Stimulated activated CD8-positive, alpha-beta memory T cell treated with anti-CD3 and anti-CD28 coated beads, Interleukin-4, amount 100 ng/mL, for 24 hours (primary cell): ENCODE data around the gene NHLRC4.

ENCODE experiments used
- DNase-seq: peaks from one replicate; pipeline ENCODE4 v3.0.0-alpha.2; 2020; ENCODE audit warnings: low read depth

NHLRC4 gene

DNA sequence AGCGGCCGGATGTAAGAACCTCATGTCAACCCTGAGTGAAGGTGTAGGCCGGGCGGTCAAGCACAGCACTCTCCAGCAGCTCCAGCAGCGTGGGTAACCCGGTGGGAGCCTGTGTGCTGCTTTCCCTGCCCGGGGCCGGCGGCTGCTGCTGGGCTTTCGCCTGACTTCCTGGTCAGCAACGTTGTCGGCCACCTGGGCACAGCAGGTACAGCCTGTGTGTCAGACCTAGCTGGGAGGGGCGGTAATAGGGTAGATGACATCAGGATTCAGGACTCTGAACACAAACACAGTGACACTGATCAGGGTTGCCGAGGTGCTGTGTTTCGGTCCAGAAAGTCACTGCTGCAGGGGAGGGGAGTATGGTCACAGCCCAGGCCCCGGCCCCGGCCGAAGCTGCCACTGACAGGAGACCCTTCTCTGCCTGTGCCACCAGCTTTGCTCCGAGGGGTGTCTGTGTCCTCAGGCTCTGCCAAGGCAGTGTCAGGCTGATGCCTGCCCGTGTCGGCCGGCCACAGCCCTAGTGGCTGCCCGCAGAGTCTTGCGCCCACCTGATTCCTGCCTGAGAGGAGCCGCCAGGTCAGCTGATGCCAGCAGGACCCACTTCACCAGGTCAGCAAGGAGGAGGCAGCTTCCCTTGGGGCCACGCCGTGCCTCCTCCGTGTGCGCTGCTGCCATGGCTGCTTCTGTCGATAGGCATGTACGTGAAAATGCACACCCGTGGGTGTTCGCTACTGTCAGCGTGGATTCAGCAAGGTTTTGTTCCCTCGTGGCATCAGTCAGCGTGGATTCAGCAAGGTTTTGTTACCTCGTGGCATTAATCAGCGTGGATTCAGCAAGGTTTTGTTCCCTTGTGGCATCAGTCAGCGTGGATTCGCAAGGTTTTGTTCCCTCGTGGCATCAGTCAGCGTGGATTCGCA is 32.3 kb downstream of the NHLRC4 start:
- no peak for DNase-seq

DNA sequence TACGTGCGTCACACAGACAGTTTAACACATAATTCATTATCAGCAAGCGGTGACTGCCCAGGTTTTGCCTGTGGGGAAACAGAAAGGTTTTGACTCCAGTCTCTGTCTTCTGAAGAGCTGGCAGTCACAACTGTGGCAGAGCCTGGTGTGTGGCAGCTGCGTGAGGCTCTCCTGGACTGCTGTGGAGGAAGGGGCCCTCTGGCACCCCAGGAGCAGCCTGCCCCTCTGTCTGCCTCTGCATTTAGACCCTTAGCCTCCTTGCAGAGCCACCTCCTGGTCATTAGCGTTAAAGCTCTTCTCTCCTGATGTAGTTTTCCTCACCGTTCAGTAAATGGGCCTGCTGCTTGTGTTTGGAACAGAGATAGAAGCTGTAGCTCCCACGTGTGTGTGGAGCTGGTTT is 34.0 kb downstream of the NHLRC4 start:
- DNase-seq: no peak

DNA sequence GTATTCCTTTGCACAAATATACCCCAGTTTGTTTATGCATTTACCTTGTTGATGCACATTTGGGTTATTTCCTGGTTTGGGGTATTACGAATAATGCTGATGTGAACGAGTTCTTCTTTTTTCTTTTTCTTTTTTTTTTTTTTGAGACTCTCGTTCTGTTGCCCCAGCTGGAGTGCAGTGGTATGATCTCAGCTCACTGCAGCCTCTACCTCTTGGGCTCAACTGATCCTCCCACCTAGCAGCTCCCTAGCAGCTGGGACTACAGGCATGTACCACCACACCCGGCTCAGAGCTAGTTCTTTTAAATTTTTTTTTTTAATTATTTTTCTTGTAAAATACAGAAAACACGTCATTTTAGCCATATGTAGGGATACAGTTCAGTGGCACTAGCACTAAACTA is 37.1 kb downstream of the NHLRC4 start:
- DNase-seq: no peak

DNA sequence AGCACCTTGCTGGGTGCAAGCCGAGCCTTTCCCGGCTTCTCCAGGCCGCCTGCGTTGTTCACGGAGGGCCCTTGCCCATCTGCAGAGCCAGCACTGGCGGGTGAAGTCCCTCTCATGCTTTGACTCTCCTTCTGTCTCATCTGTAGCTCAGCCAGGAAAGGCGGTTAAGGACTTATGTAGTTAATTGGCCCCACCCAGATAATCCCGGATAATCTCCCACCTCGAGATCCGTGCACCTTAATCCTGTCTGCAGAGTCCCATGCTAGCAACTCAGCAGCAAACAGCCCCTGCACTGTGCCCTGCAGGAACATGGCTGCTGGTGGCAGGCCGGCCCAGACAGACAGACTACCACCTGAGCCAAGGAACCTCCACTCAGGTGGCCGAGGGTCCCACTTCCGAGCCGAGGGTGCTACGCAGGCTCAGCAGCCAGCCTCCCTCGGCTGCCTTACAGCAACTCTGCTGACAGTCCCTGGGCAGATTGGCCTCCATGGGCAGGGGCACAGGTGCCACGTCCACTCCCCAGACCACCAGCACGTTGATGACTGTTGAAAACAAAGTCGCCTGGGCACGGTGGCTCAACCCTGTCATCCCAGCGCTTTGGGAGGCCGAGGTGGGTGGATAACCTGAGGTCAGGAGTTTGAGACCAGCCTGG is 40.0 kb downstream of the NHLRC4 start:
- no peak for DNase-seq

DNA sequence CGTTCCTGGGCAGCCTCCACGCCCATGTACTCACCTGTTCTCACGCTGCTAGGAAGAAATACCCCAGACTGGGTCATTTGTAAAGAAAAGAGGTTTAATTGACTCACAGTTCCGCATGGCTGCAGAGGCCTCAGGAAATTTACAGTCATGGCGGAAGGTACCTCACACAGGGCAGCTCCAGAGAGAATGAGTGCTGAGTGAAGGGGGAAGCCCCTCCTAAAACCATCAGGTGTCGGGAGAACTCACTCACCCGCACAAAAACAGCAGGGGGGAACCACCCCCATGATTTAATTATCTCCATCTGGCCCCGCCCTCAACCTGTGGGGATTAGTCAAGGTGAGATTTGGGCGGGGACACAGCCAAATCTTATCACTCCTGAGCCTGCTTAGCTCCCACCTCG is 41.2 kb downstream of the NHLRC4 start:
- DNase-seq: no peak

DNA sequence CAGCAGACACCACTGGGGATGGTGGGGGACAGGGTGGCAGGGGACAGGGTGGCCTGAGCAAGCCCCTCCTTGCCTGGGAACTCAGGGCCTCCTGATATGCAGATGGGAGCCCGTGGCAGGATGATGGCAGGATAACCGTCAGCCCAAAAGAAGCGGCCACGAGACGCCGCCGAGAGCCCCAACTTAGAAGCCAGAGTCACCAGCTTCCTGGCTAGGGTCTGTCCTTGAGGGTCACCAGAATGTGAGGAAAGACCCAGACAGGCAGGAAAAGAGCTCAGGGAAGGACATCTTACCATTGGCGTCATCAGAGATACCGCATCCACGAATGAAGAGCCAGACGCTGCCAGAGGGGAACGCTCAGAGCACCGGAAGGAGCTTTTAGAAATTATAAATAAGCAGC is 42.5 kb downstream of the NHLRC4 start:
- DNase-seq: no peak

DNA sequence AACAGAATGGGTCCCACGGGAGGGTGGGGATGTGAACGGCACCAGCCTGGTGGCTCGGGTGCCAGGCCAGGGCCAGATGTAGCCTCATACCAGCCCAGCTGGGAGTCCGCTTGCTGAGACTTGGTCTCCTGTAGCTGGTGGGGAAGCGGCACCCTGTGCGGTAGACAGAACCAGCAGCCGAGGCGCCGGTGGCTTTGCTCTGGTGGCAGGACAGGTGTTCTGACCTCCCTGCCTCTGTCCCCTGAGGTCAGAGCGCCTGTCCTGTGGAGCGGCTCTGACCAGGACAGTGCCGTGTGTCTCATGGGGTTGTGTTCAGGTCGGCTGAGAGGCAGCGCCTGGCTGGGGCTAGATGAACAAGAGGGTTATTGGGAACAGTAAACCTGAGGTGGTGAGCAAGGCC is 43.2 kb downstream of the NHLRC4 start:
- no peak for DNase-seq

DNA sequence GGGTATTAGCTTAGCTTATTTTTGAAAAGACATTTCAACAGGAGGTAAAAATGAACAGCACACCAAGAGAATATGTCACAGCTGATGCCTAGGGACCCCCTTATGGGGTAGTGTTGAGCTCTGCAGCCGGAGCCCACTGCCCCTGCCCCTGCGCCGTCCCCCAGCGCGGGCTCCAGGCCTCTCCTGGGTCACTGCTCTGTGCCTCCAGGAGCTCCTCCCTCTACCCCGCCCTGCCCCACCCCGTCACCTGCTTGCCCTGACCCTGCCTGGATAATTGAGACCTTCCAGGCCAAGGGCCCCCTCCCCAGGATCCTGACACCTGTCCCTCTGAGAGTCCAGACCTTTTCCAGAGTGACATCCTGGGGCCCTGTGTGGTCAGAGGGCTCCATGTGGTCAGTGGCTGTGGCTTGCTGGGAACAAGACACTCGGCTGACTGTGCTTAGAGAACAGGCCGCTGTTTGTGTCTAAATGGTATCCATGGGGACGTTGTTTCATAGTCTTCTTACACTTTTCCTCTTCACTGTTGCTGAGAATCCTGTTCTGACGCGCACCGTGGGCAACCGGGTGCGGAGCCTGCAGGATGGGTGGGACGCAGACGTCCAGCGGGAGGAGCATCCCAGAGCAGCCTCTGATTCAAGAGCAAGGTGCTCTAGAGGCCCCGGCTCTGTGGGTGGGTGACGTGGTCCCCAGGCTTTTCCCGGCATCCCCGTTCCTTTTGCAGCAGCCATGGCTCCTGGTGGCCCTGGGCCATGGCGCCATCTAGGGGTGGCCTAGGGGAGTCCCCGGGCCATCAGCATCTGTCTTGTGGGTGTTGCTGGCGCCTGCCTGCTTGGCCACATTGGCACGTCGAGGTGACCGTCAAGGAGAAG is 43.9 kb downstream of the NHLRC4 start:
- DNase-seq: peak; percentile 55

DNA sequence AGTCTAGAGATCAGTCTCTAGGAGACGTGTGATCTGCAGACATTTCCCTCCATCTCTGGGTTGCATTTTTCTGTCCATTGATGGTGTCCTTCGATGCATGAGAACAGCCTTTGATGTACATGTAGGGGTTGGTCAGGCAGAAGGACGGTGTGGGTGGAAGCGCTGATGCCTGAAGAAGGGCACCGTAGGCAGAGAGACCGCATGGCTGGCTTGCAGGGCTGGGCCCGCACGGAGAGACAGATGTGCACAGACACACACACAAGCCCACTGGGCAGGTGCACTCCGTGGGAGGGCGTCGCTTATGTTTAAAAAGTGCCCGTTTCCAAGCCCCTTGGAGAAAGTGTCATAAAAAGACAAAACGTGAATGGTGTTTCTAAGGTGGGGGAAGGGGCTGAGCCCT is 48.3 kb downstream of the NHLRC4 start:
- no peak for DNase-seq

DNA sequence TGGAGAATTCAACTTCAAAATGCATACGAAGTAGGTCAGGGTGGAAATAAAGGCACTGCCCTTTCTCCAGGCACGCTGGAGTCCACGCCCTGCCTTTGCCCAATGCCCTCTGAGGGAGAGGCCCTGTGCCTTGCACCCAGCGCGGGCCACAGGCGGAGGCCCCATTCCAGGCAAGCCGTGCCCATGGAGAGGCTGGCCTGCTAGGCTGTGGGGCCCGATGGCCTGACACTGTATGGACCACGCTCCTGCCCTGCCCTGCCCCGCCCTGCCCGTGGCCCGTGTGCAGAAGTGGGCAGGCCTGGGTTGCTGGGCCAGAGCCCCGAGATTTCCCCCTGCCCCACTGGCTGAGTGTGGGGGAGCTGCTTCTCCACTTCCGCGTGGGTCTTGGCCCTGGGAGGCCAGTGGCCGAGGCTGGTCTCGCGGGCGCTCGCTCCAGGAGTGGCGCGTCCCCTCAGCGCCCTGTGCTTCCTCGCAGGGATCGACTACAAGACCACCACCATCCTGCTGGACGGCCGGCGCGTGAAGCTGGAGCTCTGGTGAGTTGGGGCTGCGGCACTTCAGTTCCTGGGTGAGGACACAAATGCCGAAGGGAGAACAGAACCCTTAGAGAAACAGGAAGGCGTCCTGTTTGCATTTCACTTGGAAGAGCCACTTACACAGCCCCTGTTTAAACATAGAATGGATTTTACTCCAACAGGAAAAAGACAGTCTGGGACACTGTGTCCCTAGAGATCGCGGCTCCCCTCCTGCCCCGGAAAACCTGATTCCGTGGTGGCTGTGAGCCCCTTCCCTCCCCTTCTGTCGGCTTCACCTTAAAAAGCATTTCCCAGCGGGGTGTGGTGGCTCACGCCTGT is 50.2 kb downstream of the NHLRC4 start:
- no peak for DNase-seq

DNA sequence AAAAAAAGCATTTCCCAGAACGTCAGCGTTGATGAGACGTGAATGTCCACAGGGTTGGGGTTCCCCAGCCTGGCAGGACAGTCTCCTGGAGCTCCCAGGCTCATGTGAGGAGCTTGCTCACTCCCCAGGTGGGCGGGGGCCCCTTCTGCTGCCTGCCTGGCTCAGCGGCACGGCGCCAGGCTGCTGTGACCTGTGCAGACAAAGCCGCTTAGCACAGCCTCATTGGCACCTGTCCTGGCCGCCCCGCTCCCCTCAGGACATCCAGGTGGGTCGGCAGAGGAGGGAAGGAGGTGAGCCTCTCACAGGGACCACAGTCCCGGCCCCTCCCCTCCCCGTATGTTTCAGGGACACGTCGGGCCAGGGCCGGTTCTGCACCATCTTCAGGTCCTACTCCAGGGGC is 51.0 kb downstream of the NHLRC4 start:
- no peak for DNase-seq
